ENCODE measurements around the gene CYP2F1.

Gene CYP2F1

DNA sequence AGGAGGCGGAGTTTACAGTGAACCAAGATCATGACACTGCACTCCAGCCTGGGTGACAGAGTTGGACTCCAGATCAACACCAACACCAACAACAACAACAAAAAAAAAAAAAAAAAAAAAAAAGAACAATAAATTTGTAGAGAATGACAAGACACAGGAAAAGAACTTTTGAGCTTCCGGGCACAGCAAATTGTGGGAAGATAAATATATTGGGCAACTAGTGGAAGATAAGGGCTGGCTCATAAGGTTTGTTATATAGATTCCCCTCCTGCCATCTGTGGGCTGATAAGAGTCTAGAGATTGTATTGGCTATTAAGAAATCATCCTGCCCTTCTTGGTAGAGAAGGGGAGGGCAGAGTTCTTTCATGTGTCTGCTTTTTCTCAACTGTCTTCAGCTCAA is 45.6 kb downstream of the CYP2F1 start:
- TF ChIP-seq, protein P1, sequence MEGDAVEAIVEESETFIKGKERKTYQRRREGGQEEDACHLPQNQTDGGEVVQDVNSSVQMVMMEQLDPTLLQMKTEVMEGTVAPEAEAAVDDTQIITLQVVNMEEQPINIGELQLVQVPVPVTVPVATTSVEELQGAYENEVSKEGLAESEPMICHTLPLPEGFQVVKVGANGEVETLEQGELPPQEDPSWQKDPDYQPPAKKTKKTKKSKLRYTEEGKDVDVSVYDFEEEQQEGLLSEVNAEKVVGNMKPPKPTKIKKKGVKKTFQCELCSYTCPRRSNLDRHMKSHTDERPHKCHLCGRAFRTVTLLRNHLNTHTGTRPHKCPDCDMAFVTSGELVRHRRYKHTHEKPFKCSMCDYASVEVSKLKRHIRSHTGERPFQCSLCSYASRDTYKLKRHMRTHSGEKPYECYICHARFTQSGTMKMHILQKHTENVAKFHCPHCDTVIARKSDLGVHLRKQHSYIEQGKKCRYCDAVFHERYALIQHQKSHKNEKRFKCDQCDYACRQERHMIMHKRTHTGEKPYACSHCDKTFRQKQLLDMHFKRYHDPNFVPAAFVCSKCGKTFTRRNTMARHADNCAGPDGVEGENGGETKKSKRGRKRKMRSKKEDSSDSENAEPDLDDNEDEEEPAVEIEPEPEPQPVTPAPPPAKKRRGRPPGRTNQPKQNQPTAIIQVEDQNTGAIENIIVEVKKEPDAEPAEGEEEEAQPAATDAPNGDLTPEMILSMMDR (IDR thresholded peaks at IDR 0.05; ENCODE audit: insufficient read depth, low read length, missing control alignments) = no peak
- no peak overlapping the region for H3K4me3 ChIP-seq (ENCODE audit: low read depth, low read length)
- no peak for DNase-seq (ENCODE audit: low read depth, low spot score)
- POLR2A ChIA-PET = no interaction called here
- CTCF ChIA-PET = no interaction called here

DNA sequence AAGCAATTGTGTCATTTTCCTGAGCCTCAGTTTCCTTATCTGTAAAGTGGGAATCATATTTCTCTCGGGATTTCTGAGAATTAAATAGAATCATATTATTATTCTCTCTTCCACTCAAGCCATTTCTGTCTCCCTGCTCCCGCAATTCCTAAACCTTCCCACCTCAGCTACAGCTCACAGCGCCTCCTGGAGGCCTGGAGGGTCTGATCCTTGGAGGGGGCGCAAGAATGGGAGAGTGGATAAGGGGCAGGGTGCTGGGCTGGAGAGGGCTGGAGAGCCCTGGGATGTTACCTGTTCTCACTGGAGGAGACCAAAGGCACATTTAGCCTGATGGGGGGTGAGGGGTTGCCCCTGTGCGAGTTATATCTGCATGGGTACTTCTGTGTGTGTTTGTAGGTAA is 47.7 kb downstream of the CYP2F1 start:
- CTCF ChIA-PET = no interaction called here
- POLR2A ChIA-PET = no interaction called here
- DNase-seq (ENCODE audit: low read depth, low spot score) = no peak
- TF ChIP-seq, protein P1 (IDR thresholded peaks at IDR 0.05; ENCODE audit: insufficient read depth, low read length, missing control alignments) = no peak
- H3K4me3 ChIP-seq (ENCODE audit: low read depth, low read length) = no peak overlapping the region

DNA sequence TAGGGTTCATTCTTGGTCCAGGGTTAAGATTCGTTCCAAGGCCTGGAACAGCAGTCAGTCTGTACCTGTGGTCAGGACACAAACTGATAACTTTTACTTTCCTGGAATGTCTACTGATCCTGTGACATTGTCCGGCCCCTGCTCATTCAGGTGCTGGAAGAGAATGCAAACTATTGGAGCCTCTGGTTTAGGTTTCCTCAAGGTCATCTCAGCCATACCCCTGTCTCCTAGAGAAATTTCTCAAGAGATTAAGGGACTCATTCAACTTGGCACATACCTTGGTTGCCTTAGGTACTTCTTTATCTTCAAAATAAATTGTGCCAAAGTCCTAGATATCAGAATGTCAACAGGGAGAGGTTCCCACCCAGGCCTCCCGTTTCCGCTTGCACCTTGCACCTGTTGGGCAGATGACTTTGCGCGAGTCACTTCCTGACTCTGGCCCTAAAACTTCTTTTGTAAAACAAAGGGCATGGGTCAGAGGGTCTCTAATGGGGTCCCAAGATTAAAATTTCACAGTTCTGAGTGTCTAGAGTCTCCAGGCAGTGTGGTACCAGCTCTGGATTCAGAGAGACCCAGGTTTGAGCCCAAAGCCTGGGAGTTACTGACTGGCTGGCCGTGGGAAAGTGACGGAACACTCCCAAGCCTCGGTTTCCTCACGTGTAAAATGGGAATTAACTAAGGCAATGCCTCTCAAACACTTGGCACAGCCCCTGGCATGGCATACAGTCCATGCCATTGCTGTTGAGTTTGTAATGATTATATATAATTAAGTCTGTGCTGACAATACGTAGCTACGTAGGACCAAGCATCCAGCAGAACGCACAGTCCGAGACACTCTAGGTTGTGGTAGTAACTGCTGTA is 52.9 kb downstream of the CYP2F1 start:
- CTCF ChIA-PET = no interaction called here
- DNase-seq (ENCODE audit: low read depth, low spot score) = no peak
- POLR2A ChIA-PET = no interaction called here

DNA sequence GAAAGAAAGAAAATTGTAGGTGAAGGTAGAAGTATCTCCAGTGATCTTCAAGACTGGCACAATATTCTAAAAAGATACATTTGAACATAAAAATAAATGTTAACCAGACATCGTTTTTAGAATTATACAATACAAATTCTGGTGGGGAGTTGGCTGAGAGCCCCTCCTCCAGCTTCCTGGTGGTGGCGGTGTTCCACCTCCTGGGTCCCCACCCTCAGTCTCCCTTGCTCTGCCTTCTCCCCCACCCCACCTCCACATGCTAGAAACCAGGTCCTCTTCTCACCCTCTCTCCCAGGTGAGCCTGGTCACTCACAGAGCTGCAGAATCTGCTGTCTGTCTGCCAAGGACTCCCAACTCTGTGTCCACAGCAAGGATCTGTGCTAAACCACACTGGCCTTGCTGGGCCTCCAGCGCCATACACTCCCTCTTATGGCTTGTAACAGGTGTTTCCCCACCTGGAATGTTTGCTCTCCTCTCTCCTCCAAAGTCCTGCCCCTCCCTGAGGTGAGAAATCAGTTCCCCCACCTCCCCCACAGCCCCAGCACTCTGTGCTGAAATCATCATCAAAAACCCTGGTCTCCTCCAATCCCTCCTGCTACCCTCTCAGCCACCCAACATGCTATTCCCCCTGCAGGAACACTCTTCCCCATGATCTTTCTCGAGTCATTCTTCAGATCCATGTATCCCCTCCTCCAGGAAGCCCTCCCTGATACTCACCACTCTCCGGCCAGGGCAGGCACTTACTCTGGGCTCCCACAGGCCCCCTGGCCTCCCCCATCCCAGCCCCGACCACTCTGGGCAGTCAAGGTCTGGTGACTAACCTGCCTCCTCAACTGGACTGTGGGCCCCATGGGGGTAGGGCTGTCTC is 58.3 kb downstream of the CYP2F1 start:
- DNase-seq (ENCODE audit: low read depth, low spot score) = no peak
- TF ChIP-seq, protein P1 (IDR thresholded peaks at IDR 0.05; ENCODE audit: insufficient read depth, low read length, missing control alignments) = no peak
- no peak overlapping the region for H3K4me3 ChIP-seq (ENCODE audit: low read depth, low read length)
- CTCF ChIA-PET = no interaction called here
- POLR2A ChIA-PET = no interaction called here

More for the DNA sequence above, 52.9 kb downstream of the CYP2F1 start:
- TF ChIP-seq, protein P1 (IDR thresholded peaks at IDR 0.05; ENCODE audit: insufficient read depth, low read length, missing control alignments) = no peak
- H3K4me3 ChIP-seq (ENCODE audit: low read depth, low read length) = no peak overlapping the region

DNA sequence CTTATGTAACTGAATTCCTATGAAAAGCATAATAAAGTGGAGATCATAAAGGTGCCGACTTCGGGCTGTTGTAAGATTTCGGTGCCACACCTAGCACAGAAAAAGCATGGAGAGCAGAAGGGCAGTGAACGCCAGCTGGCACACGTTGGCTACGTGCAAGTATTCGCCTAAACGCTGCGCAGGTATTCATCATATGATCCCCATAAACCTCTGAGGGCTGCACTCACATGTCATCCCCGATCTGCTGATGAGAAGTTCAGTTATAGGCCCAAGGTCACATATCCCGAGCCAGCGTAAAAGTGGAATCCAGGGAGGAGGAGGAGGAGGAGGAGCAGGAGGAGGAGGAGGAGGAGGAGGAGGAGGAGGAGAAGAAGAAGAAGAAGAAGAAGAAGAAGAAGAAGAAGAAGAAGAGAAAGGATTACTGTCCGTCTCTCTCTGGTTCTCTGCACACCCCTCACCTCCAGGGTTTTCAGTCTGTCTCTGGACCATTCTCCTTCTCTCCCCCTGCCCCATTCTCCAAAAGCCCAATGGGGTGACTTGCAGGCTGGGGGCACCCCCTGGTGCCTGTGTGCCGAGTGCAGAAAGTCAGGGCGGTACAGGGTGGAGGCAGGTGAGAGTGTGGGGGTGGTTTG is 60.2 kb downstream of the CYP2F1 start:
- CTCF ChIA-PET = no interaction called here
- DNase-seq (ENCODE audit: low read depth, low spot score) = no peak
- H3K4me3 ChIP-seq (ENCODE audit: low read depth, low read length) = no peak overlapping the region
- TF ChIP-seq, protein P1 (IDR thresholded peaks at IDR 0.05; ENCODE audit: insufficient read depth, low read length, missing control alignments) = no peak
- POLR2A ChIA-PET = no interaction called here
